Peyer's patch (tissue), 4 donors: ENCODE results near the gene SYNJ2BP.
"Not testable (repeated sequence)": the region's sequence is repeated elsewhere in the genome, so short reads cannot be mapped to it uniquely, and the experiment has no call there.

ENCODE experiments used
- CTCF ChIP-seq, 6 experiments: fragments of 450-650 bp in 4 of 6; fragments of 200-600 bp in 2 of 6; sonication (generic) in 1 of 6; IDR thresholded peaks; one replicate each; pipeline ENCODE4 v1.5.1; 2017 to 2019; ENCODE audit warnings: antibody characterized with exemption in 6 of 6, mild to moderate bottlenecking in 3 of 6, moderate library complexity in 1 of 6
- POLR2A ChIP-seq, 2 donors: fragments of 450-650 bp; IDR thresholded peaks; one replicate each; pipeline ENCODE4 v1.5.1; 2017; ENCODE audit warnings: antibody characterized with exemption in 2 of 2, mild to moderate bottlenecking in 2 of 2, moderate library complexity in 2 of 2

- not testable (repeated sequence) for TF ChIP-seq CTCF, POLR2A (IDR thresholded peaks at IDR 0.05)
Measured at GRCh38 chr14:70419270-70419931, 2.5 kb upstream of the SYNJ2BP start.
